ENCODE results near the gene CDH10. TPM values are rescaled to one million over a fixed set of nuclear protein-coding genes. Genes with fewer than 3 reads are reported as not detected.

The CDH10 gene
- total and polyA plus RNA-seq, 2 of the 13 experiments (the other 11 are each of a cell fraction or from before 2014, with no cell fraction given), result 0.01 to 0.04 TPM

GRCh38 chr5:24635209-24635608, 9.6 kb downstream of the CDH10 start:
- Histone ChIP-seq H3K27ac (ENCODE audit: extremely low read length, insufficient read depth, low read length) (no peak overlapping the region), H3K4me2 (ENCODE audit: low read depth, low read length) (no peak overlapping the region), H3K4me1 (ENCODE audit: insufficient read depth, low read length) (no peaks in the 10 kb centered on the region), H4K20me1 (ENCODE audit: insufficient read depth, low read length) (no peaks in the 10 kb centered on the region), H3K27me3 (ENCODE audit: control insufficient read depth in 1 of 2, insufficient read depth in 2 of 2, low read length in 2 of 2) (no peaks in the 10 kb centered on the region), H3K79me2 (ENCODE audit: insufficient read depth, low read length) (no peaks in the 10 kb centered on the region), H3K9ac (ENCODE audit: insufficient read depth, low read depth, low read length) (no peak overlapping the region), H3K36me3 (replicated peaks in 1 of 2; ENCODE audit: control insufficient read depth in 1 of 2, insufficient read depth in 2 of 2, low read length in 2 of 2) (no peaks in the 10 kb centered on the region), H3K4me3 (replicated peaks in 1 of 3; ENCODE audit: insufficient read depth in 1 of 3, low read depth in 2 of 3, low read length in 3 of 3) (no peak overlapping the region), H3K9me3 (ENCODE audit: low read length) (no peaks in the 10 kb centered on the region), H2AFZ (ENCODE audit: low read length) (no peak overlapping the region)
- in situ Hi-C loops (cut with HindIII; ENCODE audit: extremely low pct_ligation_motif_present, low pct_unique_long_range_greater_than_20kb), result no loop called here
- POLR2A ChIA-PET, result no interaction called here
- no peak for DNase-seq (ENCODE audit: low spot score)
- WGBS (ENCODE audit: low lambda C conversion rate), result 0% methylated on average over 5 of the region's 5 CpGs
- CTCF ChIA-PET (ENCODE audit: low intra/inter-chr PET ratio, low total read pairs), result no interaction called here
- intact Hi-C loops (cut with micrococcal nuclease; ENCODE audit: unreplicated experiment), result no loop called here
- no peak for TF ChIP-seq DZIP1 (CRISPR knock-in tag; IDR thresholded peaks at IDR 0.05)
- TF ChIP-seq ZBTB43 (CRISPR knock-in tag; conservative IDR thresholded peaks at IDR 0.05), result no peak
- TF ChIP-seq ZNF44 (CRISPR knock-in tag; IDR thresholded peaks at IDR 0.05), result no peak
- TF ChIP-seq, protein P1, sequence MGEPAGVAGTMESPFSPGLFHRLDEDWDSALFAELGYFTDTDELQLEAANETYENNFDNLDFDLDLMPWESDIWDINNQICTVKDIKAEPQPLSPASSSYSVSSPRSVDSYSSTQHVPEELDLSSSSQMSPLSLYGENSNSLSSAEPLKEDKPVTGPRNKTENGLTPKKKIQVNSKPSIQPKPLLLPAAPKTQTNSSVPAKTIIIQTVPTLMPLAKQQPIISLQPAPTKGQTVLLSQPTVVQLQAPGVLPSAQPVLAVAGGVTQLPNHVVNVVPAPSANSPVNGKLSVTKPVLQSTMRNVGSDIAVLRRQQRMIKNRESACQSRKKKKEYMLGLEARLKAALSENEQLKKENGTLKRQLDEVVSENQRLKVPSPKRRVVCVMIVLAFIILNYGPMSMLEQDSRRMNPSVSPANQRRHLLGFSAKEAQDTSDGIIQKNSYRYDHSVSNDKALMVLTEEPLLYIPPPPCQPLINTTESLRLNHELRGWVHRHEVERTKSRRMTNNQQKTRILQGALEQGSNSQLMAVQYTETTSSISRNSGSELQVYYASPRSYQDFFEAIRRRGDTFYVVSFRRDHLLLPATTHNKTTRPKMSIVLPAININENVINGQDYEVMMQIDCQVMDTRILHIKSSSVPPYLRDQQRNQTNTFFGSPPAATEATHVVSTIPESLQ (CRISPR knock-in tag; conservative IDR thresholded peaks at IDR 0.05), result no peak
- TF ChIP-seq EEA1 (CRISPR knock-in tag; IDR thresholded peaks at IDR 0.05; ENCODE audit: borderline replicate concordance), result no peak
- TF ChIP-seq ZNF317 (CRISPR knock-in tag; IDR thresholded peaks at IDR 0.05), result no peak
- TF ChIP-seq ZNF709 (CRISPR knock-in tag; IDR thresholded peaks at IDR 0.05), result no peak
- no peak for TF ChIP-seq ZNF879 (CRISPR knock-in tag; IDR thresholded peaks at IDR 0.05)
- TF ChIP-seq SIN3B (IDR thresholded peaks at IDR 0.05; ENCODE audit: low read length), result no peak
- no peak for TF ChIP-seq LCORL (IDR thresholded peaks at IDR 0.05)
- no peak for TF ChIP-seq LCORL (CRISPR knock-in tag; IDR thresholded peaks at IDR 0.05)
- TF ChIP-seq ZNF253 (CRISPR knock-in tag; IDR thresholded peaks at IDR 0.05; ENCODE audit: borderline replicate concordance), result no peak
- TF ChIP-seq PPARG (CRISPR knock-in tag; conservative IDR thresholded peaks at IDR 0.05), result no peak
- no peak for TF ChIP-seq MLX (CRISPR knock-in tag; IDR thresholded peaks at IDR 0.05)
- no peak for TF ChIP-seq ZNF678 (CRISPR knock-in tag; IDR thresholded peaks at IDR 0.05)
- no TSS peak for BruUV-seq (replicated peaks)
- ATAC-seq, result no peak
- no peak for FAIRE-seq

Data from HepG2 (cell line).